ENCODE measurements around the gene SPG7.

Gene SPG7

GRCh38 chr16:89572485-89573205, 64.4 kb downstream of the SPG7 start:
- no peak for DNase-seq (ENCODE audit: extremely low spot score)
- ChIA-PET CTCF (no interaction called here), POLR2A (no interaction called here)
- TF ChIP-seq PKNOX1 (IDR thresholded peaks at IDR 0.05) (no peak), TARDBP (IDR thresholded peaks at IDR 0.05) (no peak), FOXM1 (IDR thresholded peaks at IDR 0.05; ENCODE audit: borderline replicate concordance) (no peak), CTBP1 (IDR thresholded peaks at IDR 0.05; ENCODE audit: borderline replicate concordance) (no peak), L3MBTL2 (conservative IDR thresholded peaks at IDR 0.05) (no peak), ZNF384 (IDR thresholded peaks at IDR 0.05) (no peak), LEF1 (IDR thresholded peaks at IDR 0.05; ENCODE audit: borderline replicate concordance) (no peak)

GRCh38 chr16:89573826-89574680, 65.8 kb downstream of the SPG7 start:
- no peak for DNase-seq (ENCODE audit: extremely low spot score)
- ChIA-PET CTCF (no interaction called here), POLR2A (no interaction called here)
- TF ChIP-seq FOXM1 (IDR thresholded peaks at IDR 0.05; ENCODE audit: borderline replicate concordance) (no peak), ARNT (IDR thresholded peaks at IDR 0.05) (no peak)

- TF ChIP-seq HDGF (IDR thresholded peaks at IDR 0.05; ENCODE audit: borderline replicate concordance) (no peak), BHLHE40 (IDR thresholded peaks at IDR 0.05; ENCODE audit: borderline replicate concordance) (no peak), NFRKB (IDR thresholded peaks at IDR 0.05) (no peak), ARNT (IDR thresholded peaks at IDR 0.05) (no peak), PKNOX1 (IDR thresholded peaks at IDR 0.05) (no peak), FOXA1 (IDR thresholded peaks at IDR 0.05) (no peak), LEF1 (IDR thresholded peaks at IDR 0.05; ENCODE audit: borderline replicate concordance) (no peak), TARDBP (IDR thresholded peaks at IDR 0.05) (no peak), FOXM1 (IDR thresholded peaks at IDR 0.05; ENCODE audit: borderline replicate concordance) (no peak), CTBP1 (IDR thresholded peaks at IDR 0.05; ENCODE audit: borderline replicate concordance) (no peak), ELF4 (IDR thresholded peaks at IDR 0.05) (no peak), L3MBTL2 (conservative IDR thresholded peaks at IDR 0.05) (no peak), FOXK2 (IDR thresholded peaks at IDR 0.05) (no peak), SUZ12 (IDR thresholded peaks at IDR 0.05) (no peak), ZNF384 (IDR thresholded peaks at IDR 0.05) (no peak), SP1 (IDR thresholded peaks at IDR 0.05) (no peak)
- CTCF ChIA-PET, result no interaction called here
- no peak for DNase-seq (ENCODE audit: extremely low spot score)
- POLR2A ChIA-PET, result no interaction called here
Measured at GRCh38 chr16:89574681-89575246, 66.6 kb downstream of the SPG7 start.

- DNase-seq (ENCODE audit: extremely low spot score), result no peak
- TF ChIP-seq TARDBP (IDR thresholded peaks at IDR 0.05) (no peak), SUZ12 (IDR thresholded peaks at IDR 0.05) (no peak), BHLHE40 (IDR thresholded peaks at IDR 0.05; ENCODE audit: borderline replicate concordance) (no peak), ZNF384 (IDR thresholded peaks at IDR 0.05) (no peak), FOXA1 (IDR thresholded peaks at IDR 0.05) (no peak), ELF4 (IDR thresholded peaks at IDR 0.05) (no peak), HDGF (IDR thresholded peaks at IDR 0.05; ENCODE audit: borderline replicate concordance) (no peak), LEF1 (IDR thresholded peaks at IDR 0.05; ENCODE audit: borderline replicate concordance) (no peak), CTBP1 (IDR thresholded peaks at IDR 0.05; ENCODE audit: borderline replicate concordance) (no peak), PKNOX1 (IDR thresholded peaks at IDR 0.05) (no peak), ARNT (IDR thresholded peaks at IDR 0.05) (no peak), FOXM1 (IDR thresholded peaks at IDR 0.05; ENCODE audit: borderline replicate concordance) (no peak)
- POLR2A ChIA-PET, result interaction anchor here (1.2 kb wide), 1 partner anchor 14 kb away, joined by 3 read pairs; no protein-coding TSS in a partner anchor
- CTCF ChIA-PET, result no interaction called here
Measured at GRCh38 chr16:89575247-89576152, 67.3 kb downstream of the SPG7 start, which contains the start of gene CPNE7. CPNE7 (plus strand) TSS chr16:89575758; CDS start chr16:89575898, 140 bp downstream.
